Cardiac fibroblast (primary cell): ENCODE measurements around the gene HIGD1A.

ENCODE experiments used
- DNase-seq, 2 donors: peaks; one replicate each; pipeline versions ENCODE4 v3.0.0 to v3.0.0-alpha.2; 2010; ENCODE audit warnings: low read depth in 2 of 2
- H3K4me3 ChIP-seq, 2 donors: replicated peaks in 1 of 2; 1 replicate in 1 of 2; 2 replicates in 1 of 2; pipeline ENCODE4 v1.5.1; 2011; ENCODE audit warnings: low read depth in 2 of 2, low read length in 2 of 2, mild to moderate bottlenecking in 2 of 2, moderate library complexity in 1 of 2
- CTCF ChIP-seq: IDR thresholded peaks from one replicate; pipeline ENCODE4 v1.5.1; 2011; ENCODE audit warnings: low read depth, mild to moderate bottlenecking, low read length, inconsistent platforms

HIGD1A gene

GRCh38 chr3:42801784-42802183, 2.5 kb downstream of the HIGD1A start:
- H3K4me3 ChIP-seq, result no peak overlapping the region
- no peak for TF ChIP-seq CTCF
- no peak for DNase-seq

GRCh38 chr3:42801048-42801620, 3.2 kb downstream of the HIGD1A start:
- no peak for DNase-seq
- TF ChIP-seq CTCF, result no peak
- no peak overlapping the region for H3K4me3 ChIP-seq

- DNase-seq, result no peak
- TF ChIP-seq CTCF, result no peak
Measured at GRCh38 chr3:42800251-42800650, 4.0 kb downstream of the HIGD1A start.

GRCh38 chr3:42799376-42799775, 4.9 kb downstream of the HIGD1A start:
- no peak for DNase-seq
- TF ChIP-seq CTCF, result no peak
- H3K4me3 ChIP-seq, result no peak overlapping the region

More at GRCh38 chr3:42800251-42800650, 4.0 kb downstream of the HIGD1A start:
- no peak overlapping the region for H3K4me3 ChIP-seq

GRCh38 chr3:42796332-42796885, 7.9 kb downstream of the HIGD1A start:
- TF ChIP-seq CTCF, result no peak
- no peak overlapping the region for H3K4me3 ChIP-seq
- no peak for DNase-seq

GRCh38 chr3:42795621-42796181, 8.6 kb downstream of the HIGD1A start:
- TF ChIP-seq CTCF, result no peak
- no peak for DNase-seq
- H3K4me3 ChIP-seq, result no peak overlapping the region
